ENCODE results near the gene LRIF1.

GRCh38 chr1:110962892-110963690 lies 631 bp downstream of the LRIF1 start:
- TF ChIP-seq EP300 (IDR thresholded peaks at IDR 0.05) (no peak), CTCF (IDR thresholded peaks at IDR 0.05) (no peak), POLR2A (IDR thresholded peaks at IDR 0.05) (no peak)
